Measurements from ENCODE around the gene TAF6.
A peak's percentile ranks its signal among the peaks of the same experiment; 100 is the strongest.

TAF6 gene

DNA sequence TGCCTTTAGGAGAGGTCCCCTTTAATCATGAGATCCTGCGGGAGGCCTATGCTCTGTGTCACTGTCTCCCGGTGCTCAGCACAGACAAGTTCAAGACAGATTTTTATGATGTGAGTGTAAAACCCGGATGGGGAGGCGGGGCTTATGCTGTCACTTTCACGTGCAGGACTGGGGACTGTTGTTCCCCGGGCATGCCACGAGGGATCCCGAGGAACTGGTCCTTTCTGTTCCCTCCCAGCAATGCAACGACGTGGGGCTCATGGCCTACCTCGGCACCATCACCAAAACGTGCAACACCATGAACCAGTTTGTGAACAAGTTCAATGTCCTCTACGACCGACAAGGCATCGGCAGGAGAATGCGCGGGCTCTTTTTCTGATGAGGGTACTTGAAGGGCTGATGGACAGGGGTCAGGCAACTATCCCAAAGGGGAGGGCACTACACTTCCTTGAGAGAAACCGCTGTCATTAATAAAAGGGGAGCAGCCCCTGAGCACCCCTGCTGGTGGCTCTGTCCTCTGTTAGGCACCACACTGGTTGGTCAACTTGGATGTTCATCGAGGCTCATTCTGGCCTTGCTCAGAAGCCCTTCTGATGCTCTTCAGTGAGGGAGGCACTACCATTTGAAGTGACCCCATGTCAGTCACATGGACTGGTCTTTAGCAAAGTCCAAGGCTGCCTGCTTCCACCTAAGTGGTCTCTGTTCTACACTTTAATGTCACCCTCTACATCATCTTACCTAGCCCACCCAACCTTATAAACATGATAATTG lies 27.6 kb downstream of the TAF6 start:
- DNase-seq, result no peak

- no peak for DNase-seq
Observed at GRCh38 chr7:100090527-100091410, 28.4 kb downstream of the TAF6 start.

- DNase-seq, result no peak
Observed at GRCh38 chr7:100089458-100090196, 29.5 kb downstream of the TAF6 start.

DNA sequence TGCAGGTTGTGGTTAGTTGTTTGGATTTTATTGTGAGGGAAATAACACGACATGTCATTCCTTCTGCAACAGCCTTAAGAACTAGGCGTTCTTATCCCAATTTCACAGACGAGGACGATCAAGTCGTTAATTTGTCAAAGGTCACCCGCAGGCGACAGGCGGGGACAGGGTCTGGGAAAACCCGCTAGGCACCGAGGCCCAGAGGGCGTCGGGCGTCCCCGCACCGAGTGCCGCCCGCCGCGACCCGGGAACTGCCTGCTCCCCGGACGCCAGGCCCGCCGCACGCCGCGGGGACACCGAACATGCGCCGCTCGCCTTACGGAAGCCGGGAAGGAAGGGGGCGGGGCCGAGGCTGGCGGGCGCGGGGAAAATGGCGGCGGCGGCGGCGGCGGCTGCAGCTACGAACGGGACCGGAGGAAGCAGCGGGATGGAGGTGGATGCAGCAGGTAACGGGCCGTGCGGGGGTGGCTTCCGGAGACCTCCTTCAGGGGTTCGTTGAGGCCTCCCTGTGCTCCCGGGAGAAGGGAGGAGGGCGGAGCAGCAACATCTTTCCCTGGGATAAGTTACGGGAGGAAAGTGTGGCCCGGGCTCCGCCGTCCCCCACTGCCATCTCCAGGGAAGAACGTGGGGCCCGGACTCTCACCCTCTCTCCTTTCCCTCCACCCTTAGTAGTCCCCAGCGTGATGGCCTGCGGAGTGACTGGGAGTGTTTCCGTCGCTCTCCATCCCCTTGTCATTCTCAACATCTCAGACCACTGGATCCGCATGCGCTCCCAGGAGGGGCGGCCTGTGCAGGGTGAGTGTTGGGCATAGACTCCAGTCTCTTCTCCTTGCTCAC lies 30.3 kb downstream of the TAF6 start, which contains the start of gene COPS6:
TSS of gene COPS6 (plus strand) at position 349 of the 837 bp plus-strand sequence. CDS start at position 371, 22 bp downstream.
- peak; percentile 69 for DNase-seq

- DNase-seq, result no peak
Observed at GRCh38 chr7:100088095-100088620, 31.0 kb downstream of the TAF6 start.

DNA sequence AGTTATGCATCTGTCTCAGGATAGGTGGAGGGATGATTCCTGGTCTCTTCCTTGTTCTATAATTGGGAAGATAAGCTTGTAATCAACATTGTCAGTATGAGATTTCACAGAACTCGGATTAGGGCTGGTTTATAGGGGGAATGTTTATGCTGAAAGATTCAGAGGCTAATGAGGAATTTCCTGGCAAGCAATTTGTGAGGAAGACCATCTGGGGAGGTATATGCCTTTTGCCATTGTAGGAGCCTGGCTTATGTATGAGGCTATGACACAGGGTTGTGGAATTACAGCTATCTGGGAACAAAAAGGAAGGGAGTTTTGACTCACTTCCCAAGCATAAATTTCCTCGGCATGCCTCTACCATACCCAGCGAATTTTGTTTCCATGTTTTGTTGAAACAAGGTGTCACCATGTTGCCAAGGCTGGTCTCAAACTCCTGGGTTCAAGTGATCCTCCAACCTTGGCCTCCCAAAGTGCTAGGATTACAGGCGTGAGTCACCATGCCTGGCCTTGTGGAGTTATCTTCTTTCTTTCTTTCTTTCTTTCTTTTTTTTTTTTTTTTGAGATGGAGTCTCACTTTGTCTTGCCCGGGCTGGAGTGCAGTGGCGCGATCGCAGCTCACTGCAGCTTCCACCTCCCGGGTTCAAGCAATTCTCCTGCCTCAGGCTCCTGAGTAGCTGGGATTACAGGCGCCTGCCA lies 32.0 kb downstream of the TAF6 start:
- DNase-seq, result no peak

DNA sequence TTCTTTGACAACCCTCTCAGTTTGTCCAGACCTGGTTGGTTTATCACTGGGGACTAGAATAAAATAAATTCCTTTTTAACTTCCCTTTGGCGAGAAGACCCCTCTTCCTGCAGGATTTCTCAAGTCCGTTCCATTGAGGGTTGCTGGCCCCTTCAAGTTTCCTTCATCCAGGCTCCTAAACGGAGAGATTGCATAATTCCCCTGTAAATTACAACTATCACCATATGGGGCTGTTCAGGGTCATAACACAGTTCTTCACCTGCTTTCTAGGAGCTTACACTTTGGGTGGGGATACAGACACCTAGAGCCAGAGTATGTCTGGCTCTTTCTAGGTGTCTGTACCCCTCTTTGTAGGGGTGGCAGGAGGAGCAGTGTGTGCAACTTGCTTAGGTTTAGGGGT lies 33.6 kb downstream of the TAF6 start:
- DNase-seq, result no peak

DNA sequence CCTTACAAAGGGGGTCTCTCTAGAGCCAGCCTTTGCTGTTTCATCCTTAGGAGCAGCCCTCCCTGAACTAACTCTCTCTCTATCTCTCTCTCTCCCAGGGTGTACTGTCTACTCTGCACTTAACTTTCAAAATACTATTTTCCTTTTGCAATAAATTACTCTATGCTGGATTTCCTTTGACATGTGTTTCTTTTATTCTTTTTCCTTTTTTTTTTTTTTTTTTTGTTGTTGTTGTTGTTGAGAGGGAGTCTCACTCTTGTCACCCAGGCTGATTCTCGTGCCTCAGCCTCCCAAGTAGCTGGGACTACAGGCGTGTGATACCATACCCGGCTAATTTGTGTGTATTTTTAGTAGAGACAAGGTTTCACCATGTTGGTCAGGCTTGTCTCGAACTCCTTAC lies 36.2 kb downstream of the TAF6 start:
- DNase-seq, result no peak

DNA sequence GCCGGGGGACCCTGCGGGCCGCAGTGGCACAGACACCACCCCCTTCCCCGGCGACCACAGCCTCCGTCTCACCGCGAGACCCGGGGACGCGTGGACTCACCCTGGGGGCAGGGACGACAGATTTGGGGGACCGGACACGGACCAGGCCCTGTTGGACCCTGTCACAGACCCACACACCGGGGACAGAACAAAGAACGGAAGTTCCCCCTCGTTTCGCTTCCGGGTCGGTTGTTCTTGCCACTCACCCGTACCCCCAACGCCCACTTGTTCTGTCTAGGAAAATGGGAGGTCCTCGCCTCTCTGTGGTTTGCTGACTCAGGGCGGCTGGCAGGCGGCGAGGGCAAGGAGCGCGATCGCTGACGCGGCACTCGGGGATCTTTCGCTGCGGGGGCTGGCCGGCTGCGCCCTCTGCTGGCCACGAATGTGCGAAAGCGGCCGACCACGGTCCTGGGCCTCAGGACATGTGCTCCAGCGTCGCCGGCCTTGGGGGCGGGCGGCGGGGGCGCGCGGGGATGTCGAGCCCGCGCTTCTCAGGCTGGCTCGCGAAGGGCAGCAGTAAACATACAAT lies 37.5 kb downstream of the TAF6 start, which contains the start of gene ZNF3:
TSS of gene ZNF3 (minus strand) at position 189 of the 568 bp plus-strand sequence. CDS start 4,366 bp downstream, outside the sequence.
- DNase-seq, result peak; percentile 99

DNA sequence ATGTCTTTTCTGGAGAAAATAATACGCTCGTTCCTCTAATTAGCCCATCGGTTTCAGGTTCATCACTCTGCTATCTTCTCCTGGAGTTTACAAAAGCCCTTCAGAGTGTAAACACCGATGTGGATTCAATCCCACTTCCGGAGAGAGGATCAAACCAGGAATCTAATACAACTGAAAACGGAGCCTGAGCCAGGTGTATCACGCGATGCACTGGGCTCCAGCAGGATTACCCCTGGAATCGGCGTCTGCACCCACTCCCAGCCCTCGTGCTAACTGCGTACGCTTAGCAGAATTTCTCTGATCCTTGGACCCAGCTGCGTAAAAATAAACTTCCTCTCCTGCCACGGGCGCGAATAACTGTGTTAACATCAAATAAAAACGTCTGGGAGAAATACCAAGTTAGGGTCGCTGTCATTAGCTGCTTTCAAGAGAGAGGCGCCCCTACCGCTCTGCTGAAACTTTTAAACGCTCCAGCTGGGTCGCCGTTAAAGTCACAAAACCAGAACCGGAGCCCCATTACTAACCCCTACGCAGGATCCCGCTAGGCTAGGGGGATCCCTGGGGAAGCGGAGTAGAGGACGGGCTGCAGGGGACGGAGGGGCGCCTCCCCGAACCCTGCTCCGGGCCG lies 38.1 kb downstream of the TAF6 start:
- peak; percentile 35 for DNase-seq

DNA sequence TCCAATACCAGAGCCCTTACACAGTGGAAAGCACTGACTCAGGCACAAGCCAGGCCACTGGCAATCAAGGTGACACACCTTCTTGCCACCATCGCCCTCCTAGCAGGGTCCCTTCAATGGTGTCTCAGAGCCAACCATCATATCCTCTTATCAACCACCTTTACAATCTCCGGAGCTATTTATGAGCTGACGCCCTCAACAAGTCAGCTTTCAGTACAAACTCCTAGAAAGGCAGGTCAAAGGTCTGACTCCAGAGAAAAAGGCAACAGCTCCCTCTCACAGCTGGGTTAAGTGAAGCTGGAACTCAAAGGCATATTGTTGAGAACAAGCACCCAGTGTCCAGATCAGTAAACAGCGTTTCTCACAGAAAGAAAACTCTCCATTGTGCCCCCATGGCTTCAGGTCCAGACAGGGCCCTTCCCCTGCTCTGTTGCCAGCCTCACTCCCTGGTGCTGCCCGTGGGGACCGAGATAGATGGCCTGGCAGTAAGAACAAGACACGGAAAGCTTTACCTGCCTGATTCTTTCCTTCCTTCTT lies 40.1 kb downstream of the TAF6 start:
- no peak for DNase-seq

DNA sequence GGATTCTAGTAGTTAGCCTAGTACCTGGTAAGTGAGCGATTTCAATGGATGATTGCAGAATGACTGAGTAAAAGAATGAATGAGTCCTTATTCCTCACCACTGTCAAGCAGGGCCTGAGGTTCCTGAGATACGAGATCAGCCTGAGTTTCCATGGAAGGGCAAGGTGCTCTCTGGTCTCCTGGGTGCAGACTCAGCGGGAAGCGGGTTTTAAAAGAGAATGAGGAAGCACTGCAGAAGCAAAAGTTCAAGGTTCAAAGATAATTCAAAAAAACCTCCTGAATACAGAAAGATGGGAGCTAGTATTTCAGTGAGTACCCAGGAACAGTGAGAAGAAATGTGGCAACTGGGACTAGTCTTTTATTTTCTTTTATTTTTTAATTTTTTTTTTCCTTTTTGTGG lies 42.0 kb downstream of the TAF6 start:
- DNase-seq, result no peak

DNA sequence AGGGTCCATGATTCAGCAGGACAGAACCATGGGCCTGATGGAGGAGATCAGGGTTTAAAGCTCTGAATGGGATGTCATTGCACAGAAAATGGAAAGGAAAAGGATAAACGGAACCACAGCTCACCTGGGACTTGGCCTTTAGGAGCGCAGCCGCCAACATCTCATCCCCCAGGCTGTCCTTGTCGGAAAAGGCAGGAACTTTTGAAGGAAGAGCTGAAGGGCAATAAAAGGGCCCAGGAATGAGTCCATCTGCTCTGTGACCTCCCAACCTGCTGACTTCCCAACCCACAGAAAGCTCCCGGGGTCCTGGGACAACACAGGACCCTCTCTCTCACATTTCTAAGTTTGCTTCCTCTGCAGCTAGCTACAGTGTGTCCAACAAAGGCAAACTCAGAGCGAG lies 43.7 kb downstream of the TAF6 start:
- no peak for DNase-seq

- no peak for DNase-seq
Observed at GRCh38 chr7:100074841-100075240, 44.3 kb downstream of the TAF6 start.

DNA sequence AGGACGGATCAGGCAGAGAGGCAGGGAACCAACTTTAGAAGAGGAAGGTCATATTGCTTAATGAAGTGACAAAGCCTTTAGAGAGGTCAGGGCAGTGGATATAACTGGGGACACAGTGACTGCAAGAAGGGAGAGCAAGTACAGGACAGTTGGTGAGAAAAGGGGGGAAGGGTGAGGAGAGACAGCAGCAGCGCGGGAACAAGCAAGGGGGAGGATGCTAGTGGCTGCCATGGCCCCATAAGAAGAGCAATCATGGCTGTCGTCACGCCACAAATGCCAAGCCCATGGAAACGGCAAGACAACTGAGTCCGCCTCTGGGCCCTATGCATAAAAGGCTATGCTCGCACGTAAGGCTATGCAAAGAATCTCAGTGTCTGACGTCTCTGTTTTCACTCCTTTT lies 46.7 kb downstream of the TAF6 start:
- no peak for DNase-seq

GRCh38 chr7:100071018-100071723 lies 48.0 kb downstream of the TAF6 start:
- no peak for DNase-seq

DNA sequence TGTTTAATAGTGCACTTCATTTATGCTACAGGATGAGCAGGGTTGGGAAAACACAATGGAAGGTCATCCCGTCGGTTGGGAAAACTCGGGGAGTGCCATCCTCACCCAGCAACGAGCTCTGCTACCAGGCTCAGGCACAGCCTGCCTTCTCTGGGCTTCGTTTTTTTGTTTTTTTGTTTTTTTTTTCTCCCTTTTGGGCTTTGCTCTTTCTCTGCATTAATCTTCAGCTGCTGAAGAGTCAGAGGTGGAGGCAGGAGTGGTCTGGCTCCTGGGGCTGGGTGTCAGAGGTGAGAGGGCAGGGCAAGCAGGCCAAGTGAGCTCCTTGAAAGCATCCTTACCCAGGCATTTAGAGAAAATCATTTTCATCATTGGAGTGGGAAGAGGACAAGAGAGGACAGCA lies 49.2 kb downstream of the TAF6 start:
- DNase-seq, result no peak

- no peak for DNase-seq
Observed at GRCh38 chr7:100066953-100067352, 52.2 kb downstream of the TAF6 start.

- no peak for DNase-seq
Observed at GRCh38 chr7:100065452-100066186, 53.5 kb downstream of the TAF6 start.

Data from NCI-H1092 (cell line).